ENCODE measurements around the gene LARGE1. TPM values are rescaled to one million over a fixed set of nuclear protein-coding genes. Genes with fewer than 3 reads are reported as not detected.
A peak's percentile ranks its signal among the peaks of the same experiment; 100 is the strongest.

LARGE1 gene
- total and polyA plus RNA-seq, 2 of the 4 experiments (the other 2 are of a cell fraction): 6.2 to 12.4 TPM

- no peaks in the 10 kb centered on the region for H3K9me1 ChIP-seq (ENCODE audit: insufficient read depth, low read length)
- H3K9me3 ChIP-seq (ENCODE audit: control insufficient read depth, insufficient read depth, low read length): no peaks in the 10 kb centered on the region
- no peak overlapping the region for H3K18ac ChIP-seq (ENCODE audit: low read depth, low read length)
- H3K4me3 ChIP-seq (ENCODE audit: insufficient read depth, low read depth, low read length): no peak overlapping the region
- H3K27me3 ChIP-seq (ENCODE audit: control insufficient read depth, insufficient read depth, low read length): no peaks in the 10 kb centered on the region
- no peak overlapping the region for H2AFZ ChIP-seq (replicated peaks; ENCODE audit: low read length, poor library complexity)
- no peak overlapping the region for H3K9ac ChIP-seq (ENCODE audit: low read depth, low read length)
- no peak overlapping the region for H2BK120ac ChIP-seq (ENCODE audit: low read depth, low read length)
- intact Hi-C loops (cut with micrococcal nuclease): no loop called here
- H3K23ac ChIP-seq (ENCODE audit: low read depth, low read length): no peak overlapping the region
- dilution Hi-C loops (cut with HindIII; ENCODE audit: low sequenced_read_pairs, unreplicated experiment): no loop called here
- no peak overlapping the region for H2AK5ac ChIP-seq (ENCODE audit: low read depth, low read length)
- no peak overlapping the region for H2BK15ac ChIP-seq (ENCODE audit: low read depth, low read length)
- H2BK5ac ChIP-seq (ENCODE audit: low read depth, low read length, poor library complexity, severe bottlenecking): no peak overlapping the region
- no peaks in the 10 kb centered on the region; the same call in 1 of the 2 replicates for H3K4me1 ChIP-seq (ENCODE audit: control insufficient read depth, insufficient read depth, low read length)
- H3K27ac ChIP-seq (ENCODE audit: insufficient read depth, low read length): no peak overlapping the region
- H3K36me3 ChIP-seq (ENCODE audit: control insufficient read depth, insufficient read depth, low read length): no peaks in the 10 kb centered on the region
- no peak overlapping the region for H3K14ac ChIP-seq (replicated peaks; ENCODE audit: low read depth, low read length)
- no peaks in the 10 kb centered on the region for H4K20me1 ChIP-seq (ENCODE audit: insufficient read depth, low read length)
- ATAC-seq (ENCODE audit: low read depth) (peak; percentile 56), DNase-seq (peak; percentile 41)
- TF ChIP-seq MAFK (IDR thresholded peaks at IDR 0.05; ENCODE audit: low read depth, low read length) (no peak), SMC3 (IDR thresholded peaks at IDR 0.05; ENCODE audit: low read depth, low read length) (no peak), RFX5 (IDR thresholded peaks at IDR 0.05; ENCODE audit: low read depth, low read length) (no peak), BHLHE40 (IDR thresholded peaks at IDR 0.05; ENCODE audit: low read depth, low read length) (no peak), MXI1 (IDR thresholded peaks at IDR 0.05; ENCODE audit: borderline replicate concordance, low read depth, low read length) (no peak), RCOR1 (IDR thresholded peaks at IDR 0.05; ENCODE audit: insufficient replicate concordance, low read length) (no peak), CTCF (conservative IDR thresholded peaks at IDR 0.05; ENCODE audit: low read depth, low read length) (no peak), MAZ (IDR thresholded peaks at IDR 0.05; ENCODE audit: borderline replicate concordance, low read depth, low read length) (no peak), RAD21 (IDR thresholded peaks at IDR 0.05; ENCODE audit: low read length) (no peak), POLR2A (IDR thresholded peaks at IDR 0.05; ENCODE audit: low read depth, low read length) (no peak), ELK1 (IDR thresholded peaks at IDR 0.05; ENCODE audit: borderline replicate concordance, low read depth, low read length) (no peak), CHD1 (IDR thresholded peaks at IDR 0.05; ENCODE audit: low read depth, low read length) (no peak), USF2 (IDR thresholded peaks at IDR 0.05; ENCODE audit: low read depth, low read length) (no peak), FOS (IDR thresholded peaks at IDR 0.05; ENCODE audit: low read depth, low read length) (no peak)
- WGBS, 2 experiments (ENCODE audit: extremely low coverage in 2 of 2, insufficient read length in 1 of 2): 0% methylated on average over 1 of the region's 4 CpGs; no CpG with 5 or more reads in 1 of the 2 experiments
- no peak overlapping the region for H2BK20ac ChIP-seq (ENCODE audit: low read depth, low read length)
- no peak overlapping the region for H3K4ac ChIP-seq (ENCODE audit: low read depth, low read length)
- H3K79me1 ChIP-seq (ENCODE audit: low read depth in 1 of 2, low read length in 2 of 2): no peaks in the 10 kb centered on the region
- no peak overlapping the region for H4K8ac ChIP-seq (ENCODE audit: low read depth in 2 of 2, low read length in 2 of 2)
- H3K56ac ChIP-seq (ENCODE audit: extremely low read depth, insufficient read depth, low read length): no peak overlapping the region
- H4K91ac ChIP-seq (ENCODE audit: insufficient read depth, low read depth, low read length): no peak overlapping the region
- no peak overlapping the region for H2AK9ac ChIP-seq (replicated peaks; ENCODE audit: low read depth, low read length, poor library complexity)
- H3K4me2 ChIP-seq (ENCODE audit: low read depth, low read length): no peak overlapping the region
- CTCF ChIA-PET: no interaction called here
- no TSS peak for BruUV-seq (replicated peaks)
- in situ Hi-C loops (cut with MboI; ENCODE audit: low sequenced_read_pairs): no loop called here
- H4K5ac ChIP-seq (ENCODE audit: low read depth, low read length): no peak overlapping the region
- POLR2A ChIA-PET (ENCODE audit: unreplicated experiment): no interaction called here
These were observed 530.3 kb downstream of the LARGE1 start for GRCh38 chr22:33389936-33390335.

Data from IMR-90 (cell line).